GM19099 (cell line): ENCODE measurements around the gene PRR15.

Experiments
- POLR2A ChIP-seq: IDR thresholded peaks from 3 replicates; pipeline ENCODE4 v1.6.1; 2011; ENCODE audit warnings: low read depth; ENCODE audit not compliant: insufficient read length; ENCODE audit errors: extremely low read depth

Gene PRR15

DNA sequence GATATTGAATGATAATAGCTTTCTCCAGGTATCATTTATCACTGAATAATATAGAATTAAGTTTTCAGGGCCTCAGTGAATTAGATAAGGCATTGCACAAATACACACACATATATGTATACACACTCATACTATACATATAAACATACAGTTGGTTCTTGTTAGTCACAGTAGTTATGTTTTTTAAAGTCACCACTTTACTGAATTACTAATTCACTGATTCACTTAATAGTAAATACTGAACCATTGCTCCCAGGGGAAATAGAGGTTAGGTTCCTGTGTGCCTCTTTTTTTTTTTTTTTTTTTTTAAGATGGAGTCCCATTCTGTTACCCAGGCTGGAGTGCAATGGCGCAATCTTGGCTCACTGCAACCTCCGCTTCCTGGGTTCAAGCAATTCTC, 33.6 kb downstream of the PRR15 start:
- TF ChIP-seq POLR2A = no peak

- no peak for TF ChIP-seq POLR2A
Measured at GRCh38 chr7:29598137-29598536, 34.5 kb downstream of the PRR15 start.

- no peak for TF ChIP-seq POLR2A
Measured at GRCh38 chr7:29598613-29599012, 35.0 kb downstream of the PRR15 start.

- TF ChIP-seq POLR2A = no peak
Measured at GRCh38 chr7:29599026-29599425, 35.4 kb downstream of the PRR15 start.

- no peak for TF ChIP-seq POLR2A
Measured at GRCh38 chr7:29600661-29601060, 37.0 kb downstream of the PRR15 start.

- no peak for TF ChIP-seq POLR2A
Measured at GRCh38 chr7:29604052-29604451, 40.4 kb downstream of the PRR15 start.

DNA sequence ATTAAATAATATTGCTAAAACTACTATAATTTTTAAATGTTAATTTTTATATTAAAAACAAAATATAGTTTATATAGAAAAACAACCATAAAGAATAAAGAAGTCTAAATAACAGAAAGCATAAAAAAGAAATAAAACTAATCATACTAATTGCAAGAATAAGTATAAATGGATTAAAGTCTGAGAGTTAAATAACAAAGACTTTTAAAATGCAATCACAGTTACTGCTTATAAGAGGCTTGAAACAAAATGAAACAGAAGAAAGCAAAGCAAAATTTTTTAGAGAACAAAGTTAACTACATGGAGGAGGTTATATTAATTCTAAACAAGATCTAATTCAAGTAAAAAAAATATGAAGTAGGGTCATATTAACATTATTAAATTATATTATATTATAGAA, 41.1 kb downstream of the PRR15 start:
- TF ChIP-seq POLR2A = no peak

DNA sequence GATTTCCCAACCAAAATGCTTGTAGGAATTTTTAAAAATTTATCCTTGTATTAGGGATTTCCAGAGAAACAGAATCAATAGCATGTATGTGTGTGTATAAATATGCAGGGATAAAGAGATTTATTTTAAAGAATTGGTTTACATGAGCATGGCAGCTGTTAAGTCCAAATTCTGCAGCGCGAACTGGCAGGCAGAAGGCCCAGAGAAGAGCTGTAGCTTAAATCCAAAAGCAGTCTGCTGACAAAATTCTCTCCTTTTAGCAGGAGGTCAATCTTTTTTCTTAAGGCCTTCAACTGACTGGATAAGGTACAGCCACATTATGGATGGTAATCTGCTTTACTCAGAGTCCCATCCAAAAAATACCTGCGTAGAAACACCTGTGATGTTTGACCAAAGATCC, 42.0 kb downstream of the PRR15 start:
- no peak for TF ChIP-seq POLR2A

- no peak for TF ChIP-seq POLR2A
Measured at GRCh38 chr7:29606287-29606721, 42.7 kb downstream of the PRR15 start.

- no peak for TF ChIP-seq POLR2A
Measured at GRCh38 chr7:29606830-29607229, 43.2 kb downstream of the PRR15 start.

DNA sequence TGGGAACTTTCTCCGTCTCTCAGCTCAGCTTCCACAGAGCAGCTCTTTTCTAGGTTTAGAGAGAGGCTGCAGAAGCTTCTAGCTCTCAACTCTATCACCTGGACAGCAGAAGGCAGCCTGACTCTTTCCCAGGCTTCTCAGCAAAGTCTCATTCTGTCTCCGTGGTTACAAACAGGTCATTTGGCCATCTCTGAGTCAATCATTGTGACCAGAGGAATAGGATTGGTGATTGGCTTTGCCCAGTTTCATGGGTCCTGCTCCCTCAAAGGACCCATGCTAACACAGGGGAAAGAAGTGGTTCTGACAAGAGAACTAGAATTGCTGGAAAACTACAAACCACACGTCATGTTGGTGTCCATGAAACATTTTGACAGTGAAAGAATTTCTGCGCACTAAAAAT, 43.6 kb downstream of the PRR15 start:
- TF ChIP-seq POLR2A = no peak

GRCh38 chr7:29607889-29608288, 44.3 kb downstream of the PRR15 start:
- no peak for TF ChIP-seq POLR2A

DNA sequence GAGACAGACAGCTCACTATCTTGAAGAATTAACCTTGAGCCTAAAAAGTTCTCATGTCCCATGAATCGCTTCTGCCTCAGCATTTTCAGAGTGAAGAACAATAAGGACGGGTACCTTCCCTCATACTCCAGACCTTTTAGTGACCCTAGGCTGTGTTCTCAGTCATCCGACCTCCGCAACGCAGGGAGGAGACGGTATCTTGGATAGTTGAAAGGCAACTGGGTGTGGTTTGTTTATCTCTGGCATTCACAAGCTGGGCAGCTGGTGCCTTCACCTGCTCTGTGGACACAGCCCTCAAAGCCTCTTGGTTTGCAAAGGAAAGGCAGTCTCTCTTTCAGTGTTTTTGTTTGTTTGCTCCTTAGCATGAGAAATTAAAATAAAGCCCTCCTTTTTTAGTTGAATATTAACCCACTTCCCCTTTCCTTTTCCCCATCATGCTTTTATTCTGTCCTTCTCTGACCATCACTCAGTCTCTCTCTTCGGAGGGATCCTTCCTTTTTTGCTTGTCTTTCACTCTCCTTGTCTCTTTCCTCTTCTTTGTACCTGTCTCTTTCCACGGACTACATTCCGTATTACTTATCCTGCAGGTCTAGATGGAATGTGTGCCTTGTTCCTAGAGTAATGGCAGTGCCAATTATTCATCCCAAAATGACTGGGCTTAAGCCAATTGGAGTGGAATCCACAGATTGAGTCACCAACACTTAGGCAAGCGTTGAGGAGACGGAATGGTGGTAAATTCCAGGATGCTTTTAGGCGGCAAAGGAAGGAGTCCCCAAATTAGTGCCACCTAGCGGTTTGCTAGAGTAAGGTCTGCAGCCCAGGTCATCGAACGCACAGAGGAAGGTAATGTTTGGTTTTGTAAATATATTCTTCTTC, 45.8 kb downstream of the PRR15 start:
- TF ChIP-seq POLR2A = no peak

DNA sequence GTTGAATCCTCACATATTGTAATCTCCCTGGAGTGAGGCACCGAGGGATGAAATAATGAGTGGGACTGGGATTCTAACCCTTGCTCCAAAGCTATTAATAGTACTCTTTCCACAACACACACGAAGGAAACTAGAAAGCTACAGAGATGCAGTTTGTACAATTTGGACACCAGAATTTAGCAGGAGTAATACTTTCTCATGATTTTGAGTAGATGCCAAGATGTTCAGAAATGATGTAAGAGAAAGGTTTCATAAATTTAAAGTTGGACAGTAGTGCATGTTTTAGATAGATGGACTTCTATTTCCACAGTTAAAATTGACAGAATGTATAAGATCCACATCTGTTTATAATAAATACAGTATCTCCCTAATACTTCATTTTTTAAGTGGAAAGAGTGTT, 46.5 kb downstream of the PRR15 start:
- TF ChIP-seq POLR2A = no peak

DNA sequence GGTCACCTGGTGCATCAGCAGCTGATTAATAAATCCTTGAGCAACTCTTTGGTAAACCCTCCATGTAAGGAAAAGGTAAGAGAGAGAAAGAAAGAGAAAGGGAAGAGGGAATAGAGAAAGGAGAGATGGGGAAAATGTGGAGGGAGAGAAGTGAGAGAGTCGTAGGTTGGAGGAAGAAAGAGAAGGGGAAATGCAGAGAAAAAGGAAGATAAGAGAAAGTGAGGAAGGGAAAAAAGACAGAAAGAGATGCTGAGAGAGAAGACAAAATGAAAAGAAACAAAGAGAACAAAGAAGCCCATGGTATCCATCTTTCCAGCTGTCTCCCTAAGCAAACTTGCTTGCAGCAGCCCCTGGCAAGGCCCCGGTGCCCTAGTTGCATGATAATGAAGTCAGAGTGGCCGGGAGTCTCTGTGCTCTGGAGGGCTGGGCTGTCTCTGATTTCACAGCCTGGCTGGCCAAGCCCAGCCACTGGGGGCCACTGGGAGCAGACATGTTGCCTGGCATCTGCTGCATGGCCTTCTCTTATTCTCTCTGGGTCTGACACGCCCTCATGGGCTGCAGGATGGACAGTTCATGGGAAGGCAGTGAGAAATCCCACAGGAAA, 48.4 kb downstream of the PRR15 start:
- TF ChIP-seq POLR2A = no peak

DNA sequence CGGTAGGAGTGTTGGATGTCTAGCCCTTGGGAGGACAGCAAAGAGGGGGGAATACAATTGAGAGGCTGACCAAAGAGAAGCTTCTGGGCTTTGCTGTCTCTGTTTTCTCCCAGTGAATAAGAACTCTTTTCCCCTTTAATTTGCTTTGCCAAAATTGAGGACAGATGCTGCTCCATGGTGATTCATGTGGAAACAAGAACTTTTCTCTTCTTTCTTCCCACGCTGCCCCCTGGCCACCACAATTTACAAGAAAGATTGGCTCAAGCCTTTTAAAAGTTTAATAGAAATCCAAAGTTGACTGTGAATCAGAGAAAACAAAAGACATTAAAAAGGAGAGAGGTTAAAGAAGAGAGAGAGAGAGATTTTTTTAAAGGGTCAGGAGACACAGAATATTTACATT, 49.0 kb downstream of the PRR15 start:
- no peak for TF ChIP-seq POLR2A
